Hepatocyte (in vitro differentiated cells): ENCODE measurements around the gene MICU2.

Experiments
- EZH2phosphoT487 ChIP-seq: fragments of 200-600 bp; sonication (generic); IDR thresholded peaks from one replicate; pipeline ENCODE4 v1.6.1; 2018; ENCODE audit warnings: antibody characterized with exemption, mild to moderate bottlenecking, low read depth, moderate library complexity; ENCODE audit not compliant: unreplicated experiment, severe bottlenecking
- TF ChIP-seq, protein P1 (sequence below): fragments of 200-600 bp; sonication (generic); IDR thresholded peaks from 2 replicates; pipeline ENCODE4 v1.5.1; 2016; ENCODE audit warnings: antibody characterized with exemption, mild to moderate bottlenecking; ENCODE audit not compliant: poor library complexity

- TF ChIP-seq, protein P1, sequence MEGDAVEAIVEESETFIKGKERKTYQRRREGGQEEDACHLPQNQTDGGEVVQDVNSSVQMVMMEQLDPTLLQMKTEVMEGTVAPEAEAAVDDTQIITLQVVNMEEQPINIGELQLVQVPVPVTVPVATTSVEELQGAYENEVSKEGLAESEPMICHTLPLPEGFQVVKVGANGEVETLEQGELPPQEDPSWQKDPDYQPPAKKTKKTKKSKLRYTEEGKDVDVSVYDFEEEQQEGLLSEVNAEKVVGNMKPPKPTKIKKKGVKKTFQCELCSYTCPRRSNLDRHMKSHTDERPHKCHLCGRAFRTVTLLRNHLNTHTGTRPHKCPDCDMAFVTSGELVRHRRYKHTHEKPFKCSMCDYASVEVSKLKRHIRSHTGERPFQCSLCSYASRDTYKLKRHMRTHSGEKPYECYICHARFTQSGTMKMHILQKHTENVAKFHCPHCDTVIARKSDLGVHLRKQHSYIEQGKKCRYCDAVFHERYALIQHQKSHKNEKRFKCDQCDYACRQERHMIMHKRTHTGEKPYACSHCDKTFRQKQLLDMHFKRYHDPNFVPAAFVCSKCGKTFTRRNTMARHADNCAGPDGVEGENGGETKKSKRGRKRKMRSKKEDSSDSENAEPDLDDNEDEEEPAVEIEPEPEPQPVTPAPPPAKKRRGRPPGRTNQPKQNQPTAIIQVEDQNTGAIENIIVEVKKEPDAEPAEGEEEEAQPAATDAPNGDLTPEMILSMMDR: peak; percentile 72
- TF ChIP-seq EZH2phosphoT487: no peak
Observed at GRCh38 chr13:21625366-21625765, 21.4 kb upstream of the MICU2 start.
